Measurements from ENCODE around the gene MEX3C.
A peak's percentile ranks its signal among the peaks of the same experiment; 100 is the strongest.

The MEX3C gene

DNA sequence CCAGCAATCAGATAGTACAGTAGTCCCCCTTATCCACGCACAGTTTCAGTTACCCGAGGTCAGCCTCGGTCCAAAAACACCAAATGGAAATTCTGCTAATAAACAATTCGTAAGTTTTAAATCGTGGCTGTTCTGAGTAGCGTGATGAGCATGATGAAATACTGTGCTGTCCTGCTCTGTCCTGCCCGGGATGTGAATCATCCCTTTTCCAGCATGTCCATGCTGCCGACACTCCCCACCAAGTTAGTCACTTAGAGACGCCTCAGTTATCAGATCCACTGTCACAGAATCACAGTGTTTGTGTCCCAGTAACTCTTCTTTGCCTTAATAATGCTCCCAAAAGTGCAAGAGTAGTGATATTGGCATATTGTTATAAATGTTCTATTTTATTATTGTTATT lies 62.1 kb downstream of the MEX3C start:
- WGBS, 2 experiments (ENCODE audit: insufficient coverage in 2 of 2) = 81 to 87% methylated on average over 9 of the region's 9 CpGs
- H3K9me3 ChIP-seq (ENCODE audit: control insufficient read depth, low read length) = no peaks in the 10 kb centered on the region
- H3K36me3 ChIP-seq (ENCODE audit: control insufficient read depth, insufficient read depth, low read length) = no peaks in the 10 kb centered on the region
- H3K27ac ChIP-seq (ENCODE audit: low read depth, low read length, severe bottlenecking) = peak overlapping the region; percentile 39
- no peak overlapping the region for H3K4me3 ChIP-seq (ENCODE audit: extremely low read depth, insufficient read depth, low read length, poor library complexity, severe bottlenecking)
- peaks cover 14% of the 10 kb centered on the region for H3K4me1 ChIP-seq (ENCODE audit: control insufficient read depth, insufficient read depth, low read length, poor library complexity, severe bottlenecking)

- 92 to 95% methylated on average over 3 to 4 of the region's 4 CpGs for WGBS, 2 experiments (ENCODE audit: insufficient coverage in 2 of 2)
- H3K9me3 ChIP-seq (ENCODE audit: control insufficient read depth, low read length) = no peaks in the 10 kb centered on the region
- no peak overlapping the region for H3K4me3 ChIP-seq (ENCODE audit: extremely low read depth, insufficient read depth, low read length, poor library complexity, severe bottlenecking)
Measured at GRCh38 chr18:51134721-51135120, 62.8 kb downstream of the MEX3C start.

GRCh38 chr18:51133580-51134160 lies 63.8 kb downstream of the MEX3C start:
- Histone ChIP-seq H3K36me3 (ENCODE audit: control insufficient read depth, insufficient read depth, low read length) (no peaks in the 10 kb centered on the region), H3K4me1 (ENCODE audit: control insufficient read depth, insufficient read depth, low read length, poor library complexity, severe bottlenecking) (peaks cover 14% of the 10 kb centered on the region), H3K4me3 (ENCODE audit: extremely low read depth, insufficient read depth, low read length, poor library complexity, severe bottlenecking) (no peak overlapping the region), H3K9me3 (ENCODE audit: control insufficient read depth, low read length) (no peaks in the 10 kb centered on the region), H3K27ac (ENCODE audit: low read depth, low read length, severe bottlenecking) (no peak overlapping the region)
- WGBS, 2 experiments (ENCODE audit: insufficient coverage in 2 of 2) = 95 to 97% methylated on average over 5 to 8 of the region's 12 CpGs

More at GRCh38 chr18:51134721-51135120, 62.8 kb downstream of the MEX3C start:
- peak overlapping the region; percentile 39 for H3K27ac ChIP-seq (ENCODE audit: low read depth, low read length, severe bottlenecking)
- H3K36me3 ChIP-seq (ENCODE audit: control insufficient read depth, insufficient read depth, low read length) = no peaks in the 10 kb centered on the region
- H3K4me1 ChIP-seq (ENCODE audit: control insufficient read depth, insufficient read depth, low read length, poor library complexity, severe bottlenecking) = peaks cover 14% of the 10 kb centered on the region

- Histone ChIP-seq H3K27ac (ENCODE audit: low read depth, low read length, severe bottlenecking) (no peak overlapping the region), H3K9me3 (ENCODE audit: control insufficient read depth, low read length) (no peaks in the 10 kb centered on the region), H3K4me3 (ENCODE audit: extremely low read depth, insufficient read depth, low read length, poor library complexity, severe bottlenecking) (no peak overlapping the region), H3K36me3 (ENCODE audit: control insufficient read depth, insufficient read depth, low read length) (no peaks in the 10 kb centered on the region), H3K4me1 (ENCODE audit: control insufficient read depth, insufficient read depth, low read length, poor library complexity, severe bottlenecking) (peaks cover 14% of the 10 kb centered on the region)
- WGBS, 2 experiments (ENCODE audit: insufficient coverage in 2 of 2) = 85 to 97% methylated on average over 4 of the region's 6 CpGs
Measured at GRCh38 chr18:51132256-51132935, 65.1 kb downstream of the MEX3C start.

- Histone ChIP-seq H3K9me3 (ENCODE audit: control insufficient read depth, low read length) (no peaks in the 10 kb centered on the region), H3K4me3 (ENCODE audit: extremely low read depth, insufficient read depth, low read length, poor library complexity, severe bottlenecking) (no peak overlapping the region), H3K4me1 (ENCODE audit: control insufficient read depth, insufficient read depth, low read length, poor library complexity, severe bottlenecking) (no peaks in the 10 kb centered on the region), H3K27ac (ENCODE audit: low read depth, low read length, severe bottlenecking) (no peak overlapping the region), H3K36me3 (ENCODE audit: control insufficient read depth, insufficient read depth, low read length) (no peaks in the 10 kb centered on the region)
- WGBS, 2 experiments (ENCODE audit: insufficient coverage in 2 of 2) = 95% methylated on average over 3 of the region's 4 CpGs; no CpG with 5 or more reads in 1 of the 2 experiments
Measured at GRCh38 chr18:51128533-51128932, 68.9 kb downstream of the MEX3C start.

- H3K9me3 ChIP-seq (ENCODE audit: control insufficient read depth, low read length) = no peaks in the 10 kb centered on the region
- no peak overlapping the region for H3K27ac ChIP-seq (ENCODE audit: low read depth, low read length, severe bottlenecking)
- H3K4me1 ChIP-seq (ENCODE audit: control insufficient read depth, insufficient read depth, low read length, poor library complexity, severe bottlenecking) = no peaks in the 10 kb centered on the region
- H3K4me3 ChIP-seq (ENCODE audit: extremely low read depth, insufficient read depth, low read length, poor library complexity, severe bottlenecking) = no peak overlapping the region
- H3K36me3 ChIP-seq (ENCODE audit: control insufficient read depth, insufficient read depth, low read length) = no peaks in the 10 kb centered on the region
- WGBS, 2 experiments (ENCODE audit: insufficient coverage in 2 of 2) = 100% methylated on average over 2 of the region's 3 CpGs; no CpG with 5 or more reads in 1 of the 2 experiments
Measured at GRCh38 chr18:51127664-51128063, 69.8 kb downstream of the MEX3C start.

- no peaks in the 10 kb centered on the region for H3K4me1 ChIP-seq (ENCODE audit: control insufficient read depth, insufficient read depth, low read length, poor library complexity, severe bottlenecking)
- no peak overlapping the region for H3K27ac ChIP-seq (ENCODE audit: low read depth, low read length, severe bottlenecking)
- no peaks in the 10 kb centered on the region for H3K9me3 ChIP-seq (ENCODE audit: control insufficient read depth, low read length)
- H3K4me3 ChIP-seq (ENCODE audit: extremely low read depth, insufficient read depth, low read length, poor library complexity, severe bottlenecking) = no peak overlapping the region
- WGBS, 2 experiments (ENCODE audit: insufficient coverage in 2 of 2) = 86 to 90% methylated on average over 2 of the region's 2 CpGs
- no peaks in the 10 kb centered on the region for H3K36me3 ChIP-seq (ENCODE audit: control insufficient read depth, insufficient read depth, low read length)
Measured at GRCh38 chr18:51125976-51126375, 71.5 kb downstream of the MEX3C start.
